HG03066 (cell line): ENCODE measurements around the gene THUMPD1.
"Not testable (repeated sequence)": the region's sequence is repeated elsewhere in the genome, so short reads cannot be mapped to it uniquely, and the experiment has no call there.

Experiments
- ATAC-seq: cut with Tn5 transposase; IDR thresholded peaks from one replicate; pipeline ENCODE4 v1.9.1; 2021; ENCODE audit warnings: low read depth; ENCODE audit not compliant: unreplicated experiment

The THUMPD1 gene

GRCh38 chr16:20749474-20749873 is 7.9 kb upstream of the THUMPD1 start:
- no peak for ATAC-seq

DNA sequence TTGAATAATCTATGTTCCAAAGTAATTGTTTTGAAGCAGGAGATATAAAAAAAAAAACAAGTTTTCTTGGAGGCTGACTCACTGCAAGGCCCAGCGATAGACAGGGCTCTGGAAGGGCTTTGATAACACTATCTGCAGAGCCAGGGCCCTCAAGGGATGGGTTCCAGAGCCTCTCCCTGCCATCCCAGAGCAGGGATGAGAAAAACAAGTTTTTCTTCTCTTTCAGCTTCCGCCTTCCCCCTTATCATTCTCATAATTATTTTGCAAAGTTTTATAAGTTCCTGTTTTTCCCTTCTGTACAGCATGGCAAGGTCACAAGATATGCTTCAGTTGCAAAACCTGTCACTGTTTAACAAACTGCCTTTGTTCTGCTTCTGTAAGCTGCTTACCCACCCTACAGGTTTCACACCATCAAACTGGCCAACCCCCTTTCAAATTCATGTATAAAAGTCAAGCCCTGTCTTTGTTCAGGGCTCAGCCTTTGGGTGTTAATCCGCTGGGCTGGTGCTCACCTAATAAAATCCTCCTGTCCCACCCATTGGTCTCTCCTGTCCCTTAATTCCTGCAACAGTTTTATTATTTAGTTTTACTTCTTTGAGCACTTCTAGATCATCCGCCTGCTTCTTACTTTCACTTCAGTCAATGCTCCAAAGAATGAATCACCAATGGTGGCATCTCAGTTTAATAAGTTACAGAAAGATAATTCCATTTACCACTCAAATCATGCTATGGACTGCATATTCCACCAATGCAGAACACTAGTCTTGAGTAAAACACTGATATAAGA is 5.6 kb upstream of the THUMPD1 start:
- no peak for ATAC-seq

DNA sequence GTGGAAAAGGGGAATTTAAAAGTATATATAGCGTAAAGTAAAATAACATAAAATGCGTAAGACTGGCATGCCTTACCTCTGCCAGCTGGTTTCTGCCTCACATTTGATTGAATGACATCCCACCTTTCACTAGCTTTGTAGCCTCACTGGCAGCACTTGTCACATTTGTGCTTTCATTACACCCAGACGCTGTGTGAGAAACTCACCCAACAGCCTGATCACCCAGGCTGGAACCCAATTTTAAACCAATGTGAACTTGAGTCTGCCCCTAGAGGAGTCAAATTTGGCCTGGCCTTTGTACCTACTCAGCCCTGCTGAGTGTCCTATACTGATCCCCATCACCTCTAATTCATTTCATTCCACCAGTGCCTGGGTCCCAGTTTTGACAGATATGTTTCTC is 4.8 kb upstream of the THUMPD1 start:
- ATAC-seq = no peak

- ATAC-seq = no peak
These were observed 3.4 kb upstream of the THUMPD1 start for GRCh38 chr16:20744922-20745440.

DNA sequence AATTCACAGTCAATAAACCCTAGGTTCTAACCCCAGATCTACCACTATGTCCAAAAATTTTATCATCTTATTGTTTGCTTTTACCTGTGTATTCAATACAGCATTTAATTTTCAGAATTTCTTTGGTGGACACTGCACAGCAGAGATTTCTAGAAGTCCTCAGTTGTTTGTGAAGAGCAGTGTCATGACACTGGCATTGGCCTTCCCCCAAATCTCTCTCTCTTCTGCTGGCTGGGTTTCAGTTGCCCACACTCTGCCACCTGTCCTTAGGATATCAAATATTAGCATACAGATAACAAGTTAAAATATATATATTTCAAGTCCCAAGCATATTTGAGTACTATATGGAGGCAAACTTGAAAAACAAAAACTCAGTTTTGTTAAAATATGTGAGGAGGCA is 2.0 kb upstream of the THUMPD1 start:
- no peak for ATAC-seq

DNA sequence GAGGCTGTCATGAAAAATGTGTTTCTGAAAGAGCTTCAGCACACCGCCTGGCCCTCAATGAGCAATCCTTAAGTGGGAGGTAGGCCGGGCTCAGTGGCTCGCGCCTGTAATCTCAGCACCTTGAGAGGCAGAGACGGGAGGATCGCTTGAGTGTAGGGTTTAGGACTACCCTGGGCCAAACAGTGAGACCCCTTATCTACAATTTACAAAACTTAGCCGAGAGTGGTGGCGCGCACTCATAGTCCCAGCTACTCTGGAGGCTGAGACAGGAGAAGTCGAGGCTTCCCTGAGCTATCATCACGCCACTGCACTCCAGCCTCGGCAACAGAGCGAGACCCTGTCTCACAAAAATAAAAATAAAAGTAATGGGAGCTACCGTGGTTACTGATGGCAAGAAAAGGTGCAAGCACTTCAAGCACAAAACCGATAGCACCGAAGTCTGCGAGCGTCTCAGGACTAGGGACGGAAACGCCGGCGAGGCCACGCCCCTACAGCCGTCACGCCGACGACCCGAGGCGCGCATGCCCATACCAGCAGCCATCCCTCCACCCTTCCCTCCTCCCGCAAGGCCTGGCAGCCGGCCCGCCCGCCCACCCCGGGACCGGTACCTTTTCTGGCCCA is 607 bp downstream of the THUMPD1 start:
- ATAC-seq = peak; percentile 83

GRCh38 chr16:20740007-20740883 is 1.4 kb downstream of the THUMPD1 start:
- ATAC-seq = no peak

DNA sequence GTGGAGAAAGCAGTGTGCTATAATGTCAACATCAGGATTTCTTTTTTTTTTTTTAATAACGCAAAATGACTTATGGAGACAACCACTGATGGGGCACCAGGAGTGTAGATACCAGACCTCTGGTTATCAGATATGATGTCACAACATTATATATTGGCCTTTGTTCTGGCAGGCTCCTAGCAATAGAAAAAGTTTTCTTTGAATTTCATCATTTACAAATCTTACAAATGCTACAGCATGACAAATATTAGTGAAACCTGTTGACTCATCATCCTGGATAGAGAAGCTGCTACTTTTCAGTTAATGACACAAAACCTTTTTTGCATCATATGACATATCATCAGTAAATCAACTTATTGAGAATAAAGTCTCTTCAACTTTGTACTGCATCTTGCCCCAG is 6.1 kb downstream of the THUMPD1 start:
- ATAC-seq = no peak

DNA sequence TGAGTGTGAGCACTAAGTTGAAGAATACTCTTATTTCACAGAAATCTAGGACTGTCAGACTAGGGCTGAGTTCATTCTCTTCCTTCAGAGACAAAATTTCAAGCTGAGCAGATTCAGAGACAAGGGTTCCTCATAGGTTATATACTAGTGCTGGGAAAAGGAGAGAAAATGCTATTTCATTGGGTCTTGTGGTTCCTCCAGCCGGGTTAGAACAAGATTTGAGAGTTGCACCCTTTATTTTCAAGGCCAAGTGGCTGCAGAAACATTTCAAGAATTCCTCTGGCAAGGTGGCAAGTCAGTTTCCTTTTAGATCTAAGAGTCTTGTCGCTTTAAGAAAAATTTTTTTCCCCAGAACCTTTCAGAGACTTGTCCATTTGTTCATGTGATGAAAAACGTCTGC is 6.8 kb downstream of the THUMPD1 start:
- no peak for ATAC-seq

GRCh38 chr16:20734056-20734455 is 7.6 kb downstream of the THUMPD1 start:
- ATAC-seq = no peak

- no peak for ATAC-seq
These were observed 12.5 kb downstream of the THUMPD1 start for GRCh38 chr16:20729141-20729540.

DNA sequence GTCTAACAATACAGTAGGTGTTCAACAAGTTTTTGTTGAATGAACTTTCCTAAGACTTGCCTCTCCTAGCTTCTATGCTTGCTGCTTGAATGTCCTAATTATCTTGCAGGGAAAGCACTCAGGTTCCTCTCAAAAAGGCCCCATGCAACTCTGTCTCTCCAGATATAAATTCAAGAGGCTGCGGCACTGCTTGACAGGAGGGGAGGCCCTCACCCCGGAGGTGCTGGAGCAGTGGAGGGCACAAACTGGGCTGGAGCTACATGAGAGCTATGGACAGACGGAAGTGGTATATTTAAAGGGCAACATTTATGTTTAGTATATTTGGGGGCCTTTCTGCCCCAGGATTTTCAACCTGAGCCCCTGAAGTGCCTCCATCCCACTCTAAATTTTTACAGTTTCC is 14.4 kb downstream of the THUMPD1 start:
- no peak for ATAC-seq

DNA sequence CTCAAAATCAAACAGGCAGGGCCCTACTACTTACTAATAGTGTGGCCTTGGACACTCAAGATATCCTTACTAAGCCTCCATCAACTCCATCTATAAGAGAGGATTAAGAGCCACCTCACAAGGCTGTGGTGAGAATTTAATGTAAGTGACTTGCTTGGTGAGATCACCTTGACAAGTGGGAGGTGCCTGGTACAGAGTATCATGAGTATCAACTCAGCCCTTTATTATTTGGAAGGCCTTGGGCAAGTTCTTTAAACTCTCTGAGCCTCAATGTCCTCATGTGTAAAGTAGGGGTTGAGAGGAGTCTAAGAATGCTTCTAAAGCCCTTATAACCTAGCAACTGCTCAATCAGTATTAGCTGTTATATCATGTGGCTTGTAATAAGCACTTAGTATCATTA is 15.0 kb downstream of the THUMPD1 start:
- ATAC-seq = no peak

GRCh38 chr16:20720251-20720650 is 21.4 kb downstream of the THUMPD1 start:
- ATAC-seq = no peak

DNA sequence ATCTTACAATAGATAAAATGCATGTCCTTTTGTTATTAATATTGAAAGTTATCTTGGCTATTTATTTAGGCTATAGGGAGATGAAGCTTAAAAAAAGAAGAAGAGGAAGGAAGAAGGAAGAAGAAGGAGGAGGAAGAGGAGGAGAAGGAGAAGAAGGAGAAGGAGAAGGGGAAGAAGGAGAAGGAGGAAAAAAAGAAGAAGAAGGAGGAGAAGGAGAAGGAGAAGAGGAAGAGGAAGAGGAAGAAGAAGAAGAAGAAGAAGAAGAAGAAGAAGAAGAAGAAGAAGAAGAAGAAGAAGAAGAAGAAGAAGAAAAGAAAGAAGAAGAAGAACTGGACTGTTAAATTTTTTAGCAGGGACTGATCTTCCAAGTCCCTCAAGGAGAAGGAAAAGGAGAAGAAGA is 23.9 kb downstream of the THUMPD1 start:
- not testable (repeated sequence) for ATAC-seq

GRCh38 chr16:20711277-20711911 is 30.2 kb downstream of the THUMPD1 start:
- ATAC-seq = no peak

DNA sequence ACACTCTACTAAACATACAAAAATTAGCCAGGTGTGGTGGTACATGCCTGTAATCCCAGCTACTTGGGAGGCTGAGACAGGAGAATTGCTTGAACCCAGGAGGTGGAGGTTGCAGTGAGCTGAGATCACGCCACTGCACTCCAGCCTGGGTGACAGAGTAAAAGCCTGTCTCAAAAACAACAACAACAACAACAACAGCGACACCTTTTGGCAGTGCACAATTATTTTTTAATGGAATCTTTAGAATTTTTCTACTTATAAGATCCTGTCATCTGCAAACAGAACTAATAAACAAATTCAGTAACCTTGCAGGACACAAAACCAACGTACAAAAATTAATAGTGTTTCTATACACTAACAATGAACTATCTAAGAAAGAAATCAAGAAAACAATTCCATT is 33.5 kb downstream of the THUMPD1 start:
- ATAC-seq = not testable (repeated sequence)

- no peak for ATAC-seq
These were observed 34.2 kb downstream of the THUMPD1 start for GRCh38 chr16:20707461-20707860.

GRCh38 chr16:20705972-20706371 is 35.6 kb downstream of the THUMPD1 start:
- ATAC-seq = not testable (repeated sequence)

DNA sequence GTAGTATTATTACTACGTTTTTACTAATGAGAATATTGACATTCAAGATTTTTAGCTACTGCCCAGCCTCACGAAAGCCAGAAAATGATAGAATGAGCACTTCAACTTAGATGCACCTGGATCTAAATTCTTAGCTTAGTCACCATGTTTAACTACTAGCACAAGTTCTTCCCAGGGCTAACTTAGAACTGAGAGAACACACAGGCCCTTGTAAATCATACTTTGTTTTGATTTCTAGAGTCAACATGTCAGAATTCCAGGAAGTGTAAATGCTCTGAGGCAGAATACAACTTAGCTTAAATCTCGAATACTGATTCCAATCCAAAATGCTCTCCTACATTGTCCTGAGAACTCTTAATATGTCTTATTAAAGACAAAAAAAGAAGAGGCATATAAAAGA is 37.3 kb downstream of the THUMPD1 start:
- no peak for ATAC-seq

GRCh38 chr16:20701692-20702091 is 39.9 kb downstream of the THUMPD1 start:
- not testable (repeated sequence) for ATAC-seq
